Amygdala (tissue), 56 donors: ENCODE data around the gene OR4A47.
A peak's percentile ranks its signal among the peaks of the same experiment; 100 is the strongest.
"Not testable (repeated sequence)": the region's sequence is repeated elsewhere in the genome, so short reads cannot be mapped to it uniquely, and the experiment has no call there.

Source experiments
- DNase-seq, 56 donors: peaks; one replicate each; lab custom pipeline; 2025; lab: John Stamatoyannopoulos, UW

OR4A47 gene

DNA sequence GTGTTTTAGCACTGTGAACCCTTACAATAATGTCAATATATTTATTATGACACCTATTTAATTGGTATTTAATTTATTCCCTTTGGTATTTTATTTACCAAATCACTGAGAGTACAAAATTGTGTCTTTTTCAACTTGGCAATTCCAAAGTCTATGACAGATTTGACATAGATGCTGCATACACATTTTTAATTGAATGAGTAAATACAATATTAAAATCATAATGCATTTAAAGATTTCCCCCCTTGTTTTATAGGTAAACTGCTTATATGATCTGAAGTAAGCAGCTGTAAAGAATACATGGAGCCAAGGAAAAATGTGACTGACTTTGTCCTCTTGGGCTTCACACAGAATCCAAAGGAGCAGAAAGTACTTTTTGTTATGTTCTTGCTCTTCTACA is at the start of gene OR4A47:
TSS of gene OR4A47 (plus strand) at position 301 of the 400 bp plus-strand sequence. CDS start at position 301, 0 bp downstream.
- DNase-seq: not testable (repeated sequence)

DNA sequence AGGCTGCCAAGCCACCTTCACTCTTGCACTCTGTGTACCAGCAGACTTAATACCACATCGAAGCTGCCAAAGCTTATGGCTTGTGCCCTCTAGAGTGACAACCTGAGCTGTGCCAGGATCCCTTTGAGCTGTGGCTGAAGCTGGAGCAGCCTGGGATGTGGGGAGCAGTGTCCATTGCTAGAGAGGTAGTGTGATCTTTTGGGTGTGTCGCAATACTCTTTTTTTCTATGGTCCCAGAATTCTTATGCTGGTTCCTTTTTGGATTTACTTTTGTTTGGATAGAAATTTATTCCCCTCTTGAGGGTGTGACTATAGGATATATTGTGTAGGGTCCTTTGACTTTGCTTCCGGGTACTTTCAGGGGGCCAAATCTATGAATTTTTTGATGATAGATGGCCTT is 32.7 kb upstream of the OR4A47 start:
- not testable (repeated sequence) for DNase-seq

DNA sequence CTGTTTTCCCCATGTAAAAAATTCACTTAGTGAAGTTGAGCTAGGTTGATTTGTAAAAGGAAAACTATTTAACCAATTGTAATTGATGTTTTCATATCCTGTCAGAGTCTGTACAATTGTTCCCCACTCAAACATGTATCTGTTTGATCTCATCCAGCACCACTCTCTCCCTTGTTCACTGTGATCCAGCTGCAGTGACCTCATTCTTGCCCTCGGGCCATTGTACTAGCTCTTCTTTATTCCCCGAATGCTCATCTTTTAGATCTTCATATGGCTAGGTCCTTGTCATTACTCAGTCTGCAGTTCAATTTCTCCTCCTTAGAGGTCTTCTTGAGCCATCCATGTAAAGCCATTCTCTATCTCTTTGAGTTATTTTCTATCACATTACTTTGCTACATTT is 14.6 kb upstream of the OR4A47 start:
- DNase-seq: peak in 10 of 56 donors; percentile 0 to 37 (median 6)

DNA sequence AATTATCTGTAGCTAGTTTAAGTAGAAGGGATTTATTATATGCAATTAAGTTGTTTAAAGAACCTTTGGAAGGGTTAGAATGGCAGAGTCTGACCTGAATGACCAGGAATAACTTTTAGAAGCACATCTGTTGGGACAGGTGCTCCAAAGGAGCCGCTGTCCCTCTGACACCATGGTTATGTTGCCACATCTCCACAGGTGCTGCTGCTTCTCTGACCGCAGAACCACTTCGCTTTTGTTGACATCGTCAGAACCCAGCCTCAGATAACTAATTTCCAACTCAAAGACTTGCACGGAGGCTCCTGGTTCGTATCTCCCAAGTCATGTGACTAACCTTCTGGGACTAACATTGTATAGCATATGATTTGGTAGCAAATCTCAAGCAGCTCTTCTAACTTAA is 13.9 kb upstream of the OR4A47 start:
- not testable (repeated sequence) for DNase-seq

GRCh38 chr11:48506169-48506568 is 17.6 kb downstream of the OR4A47 start:
- DNase-seq: not testable (repeated sequence)

- DNase-seq: no peak
These were observed 50.4 kb downstream of the OR4A47 start for GRCh38 chr11:48538991-48539390.
